HepG2 (cell line): ENCODE data around the gene RPS10. TPM values are rescaled to one million over a fixed set of nuclear protein-coding genes. Genes with fewer than 3 reads are reported as not detected.

ENCODE experiments used
- ATAC-seq: fragments of 200-7000 bp; cut with Tn5 transposase; 3 replicates; pipeline ENCODE4 v1.9.1; 2020; ENCODE audit warnings: mild to moderate bottlenecking, moderate library complexity
- BruUV-seq: library from RNA; stranded (reverse); fragments of 400-500 nt; replicated peaks from 2 replicates; lab custom pipeline; 2021; lab: Mats Ljungman, UMichigan
- CTCF ChIA-PET: fragments of 300-600 bp; formaldehyde crosslinking; extraction: SDS; loops from one replicate; lab custom pipeline; 2021; ENCODE audit warnings: low total read pairs, inconsistent platforms, low intra/inter-chr PET ratio; lab: Yijun Ruan, JAX
- POLR2A ChIA-PET: fragments of 350-600 bp; sonication (Branson Sonifier 250); formaldehyde crosslinking; loops from one replicate; lab custom pipeline; 2020; ENCODE audit warnings: antibody characterized with exemption, inconsistent platforms; lab: Yijun Ruan, JAX
- DNase-seq: peaks from one replicate; pipeline ENCODE4 v3.0.0-alpha.2; 2015; ENCODE audit warnings: low spot score
- FAIRE-seq: peaks from 3 replicates; lab custom pipeline; 2011; peaks lifted over from hg19 to GRCh38; lab: Jason Lieb, UNC
- H2AFZ ChIP-seq: one replicate; pipeline ENCODE4 v1.6.1; 2011; ENCODE audit warnings: low read length, inconsistent platforms
- H3K27ac ChIP-seq: fragments of 300-600 bp; 3 replicates; pipeline ENCODE4 v1.8.0; 2011; ENCODE audit warnings: mixed run types, mild to moderate bottlenecking, mixed read lengths, low read length, inconsistent platforms; ENCODE audit not compliant: insufficient read depth; ENCODE audit errors: extremely low read length
- H3K27me3 ChIP-seq, 2 experiments: fragments of 200-600 bp in 1 of 2; 2 replicates in 1 of 2; 3 replicates in 1 of 2; pipeline versions ENCODE4 v1.6.0 to v1.8.0; 2011; ENCODE audit warnings: low read length in 2 of 2, mild to moderate bottlenecking in 2 of 2, moderate library complexity in 2 of 2, inconsistent platforms in 1 of 2; ENCODE audit not compliant: insufficient read depth in 2 of 2, control insufficient read depth in 1 of 2
- H3K36me3 ChIP-seq, 2 experiments: fragments of 200-600 bp in 1 of 2; replicated peaks in 1 of 2; 2 replicates in 1 of 2; 3 replicates in 1 of 2; pipeline versions ENCODE4 v1.5.1 to v1.8.0; 2011; ENCODE audit warnings: low read length in 2 of 2, inconsistent platforms in 1 of 2; ENCODE audit not compliant: insufficient read depth in 2 of 2, control insufficient read depth in 1 of 2
- H3K4me1 ChIP-seq: 2 replicates; pipeline ENCODE4 v1.5.1; 2012; ENCODE audit warnings: low read length, inconsistent platforms; ENCODE audit not compliant: insufficient read depth
- H3K4me2 ChIP-seq: 2 replicates; pipeline ENCODE4 v1.6.0; 2011; ENCODE audit warnings: low read depth, low read length, inconsistent platforms
- H3K4me3 ChIP-seq, 3 experiments: fragments of 200-600 bp in 1 of 3; sonication (generic), shearing (Covaris generic) in 1 of 3; replicated peaks in 1 of 3; 2 replicates each; pipeline ENCODE4 v1.5.1; 2011 to 2016; ENCODE audit warnings: low read length in 3 of 3, inconsistent platforms in 2 of 3, low read depth in 2 of 3, mild to moderate bottlenecking in 2 of 3, control low read depth in 1 of 3, mixed read lengths in 1 of 3; ENCODE audit not compliant: insufficient read depth in 1 of 3
- H3K79me2 ChIP-seq: one replicate; pipeline ENCODE4 v1.6.1; 2011; ENCODE audit warnings: low read length, inconsistent platforms; ENCODE audit not compliant: insufficient read depth
- H3K9ac ChIP-seq: 2 replicates; pipeline ENCODE4 v1.6.0; 2011; ENCODE audit warnings: mild to moderate bottlenecking, low read depth, low read length, inconsistent platforms; ENCODE audit not compliant: insufficient read depth
- H3K9me3 ChIP-seq: 2 replicates; pipeline ENCODE4 v1.5.1; 2012; ENCODE audit warnings: mild to moderate bottlenecking, low read length
- H4K20me1 ChIP-seq: 2 replicates; pipeline ENCODE4 v1.6.0; 2011; ENCODE audit warnings: inconsistent platforms, mild to moderate bottlenecking, low read length, moderate library complexity; ENCODE audit not compliant: insufficient read depth
- NR2F6 ChIP-seq, 2 experiments: IDR thresholded peaks; 2 replicates each; pipeline ENCODE4 v1.6.1; 2016; ENCODE audit warnings: antibody characterized with exemption in 1 of 2, mild to moderate bottlenecking in 1 of 2
- ZFP1 ChIP-seq: IDR thresholded peaks from 2 replicates; pipeline ENCODE4 v1.6.1; 2016
- ZNF770 ChIP-seq: sonication (generic); formaldehyde crosslinking; IDR thresholded peaks from 2 replicates; pipeline ENCODE4 v1.5.0; 2020; ENCODE audit warnings: mild to moderate bottlenecking, missing genetic modification reagents
- WGBS: methylation state at CpG from one replicate; pipeline ENCODE4 v1.1.6; 2017; ENCODE audit warnings: low lambda C conversion rate; 5-methylcytosine and 5-hydroxymethylcytosine counted together
- in situ Hi-C: cut with HindIII; loops from 2 replicates; pipeline ENCODE4 v1.10.0; 2017; ENCODE audit warnings: low pct_unique_long_range_greater_than_20kb; ENCODE audit not compliant: extremely low pct_ligation_motif_present
- intact Hi-C: fragments of 100-400 bp; cut with micrococcal nuclease; formaldehyde crosslinking; loops from one replicate; pipeline ENCODE4 v1.10.0; 2022; ENCODE audit not compliant: unreplicated experiment
- polyA plus RNA-seq, 8 experiments: library from polyadenylated mRNA; depleted of rRNA in 3 of 8; stranded (reverse) in 7 of 8; unstranded in 1 of 8; fragments of >200 nt; fragmentation: Illumina TruSeq in 4 of 8; extraction: Trizol in 4 of 8; gene quantifications; 2 replicates each; pipeline versions ENCODE4 v1.2.1 to v1.2.3, GENCODE V29; 2011 to 2016; ENCODE audit warnings: low read depth in 4 of 8, missing spikeins in 1 of 8, mixed read lengths in 1 of 8; ENCODE audit not compliant: insufficient read depth in 1 of 8
- total RNA-seq, 5 experiments: library from RNA; depleted of rRNA; stranded (reverse); fragments of >200 nt; fragmentation: Illumina TruSeq; extraction: Trizol; gene quantifications; 2 replicates each; pipeline ENCODE4 v1.2.3, GENCODE V29; 2016; ENCODE audit warnings: low read depth in 1 of 5

The RPS10 gene
- total and polyA plus RNA-seq, 2 of the 13 experiments (the other 11 are each of a cell fraction or from before 2014, with no cell fraction given) = 2,909 to 4,648 TPM

GRCh38 chr6:34384321-34385153 lies 41.3 kb downstream of the RPS10 start:
- WGBS = 92% methylated on average over 5 of the region's 5 CpGs
- Histone ChIP-seq H3K4me3 (no peak overlapping the region), H3K9ac (no peak overlapping the region), H2AFZ (no peak overlapping the region), H3K79me2 (peaks cover 89% of the 10 kb centered on the region), H3K27ac (peak overlapping the region; percentile 7), H3K27me3 (no peaks in the 10 kb centered on the region), H3K36me3 (peaks cover 0 to 14% of the 10 kb centered on the region in 2 experiments; a peak in 3 of 5 replicates), H3K9me3 (no peaks in the 10 kb centered on the region), H3K4me2 (no peak overlapping the region), H4K20me1 (peaks cover 24% of the 10 kb centered on the region), H3K4me1 (peaks cover 69% of the 10 kb centered on the region)
- intact Hi-C loops = no loop called here
- TF ChIP-seq ZNF770 (CRISPR knock-in tag) (peak; percentile 60; the same call in 1 of the 2 replicates), NR2F6 (IDR thresholded peaks at IDR 0.05) (no peak), NR2F6 (CRISPR knock-in tag; IDR thresholded peaks at IDR 0.05) (no peak), ZFP1 (CRISPR knock-in tag) (no peak)
- ChIA-PET CTCF (no interaction called here), POLR2A (interaction anchor here (1.3 kb wide), 1 partner anchor 31 kb away, joined by 4 read pairs; no protein-coding TSS in a partner anchor)
- ATAC-seq = no peak
- in situ Hi-C loops = no loop called here
- DNase-seq = no peak
- FAIRE-seq = no peak
- no TSS peak for BruUV-seq
